H1 (cell line): ENCODE data around the gene CCL17. TPM values are rescaled to one million over a fixed set of nuclear protein-coding genes. Genes with fewer than 3 reads are reported as not detected.

Experiments used
- CTCF ChIA-PET: fragments of 300-600 bp; sonication (Branson Sonifier 250); formaldehyde crosslinking; loops from one replicate; lab custom pipeline; 2021; ENCODE audit not compliant: partially characterized antibody; lab: Charles Lee
- POLR2A ChIA-PET: fragments of 300-600 bp; sonication (Branson Sonifier 250); formaldehyde crosslinking; loops from one replicate; lab custom pipeline; 2021; ENCODE audit warnings: inconsistent platforms; ENCODE audit not compliant: partially characterized antibody; lab: Charles Lee
- DNase-seq, 2 experiments: peaks; one replicate each; pipeline versions ENCODE4 v3.0.0 to v3.0.0-alpha.2; 2010 to 2022; ENCODE audit warnings: low spot score in 2 of 2, low read depth in 1 of 2, mixed read lengths in 1 of 2
- FAIRE-seq: peaks from 2 replicates; lab custom pipeline; 2011; peaks lifted over from hg19 to GRCh38; lab: Jason Lieb, UNC
- H2AFZ ChIP-seq: 2 replicates; pipeline ENCODE4 v1.8.1; 2012; ENCODE audit warnings: low read length, inconsistent platforms
- H2AK5ac ChIP-seq: 2 replicates; pipeline ENCODE4 v1.6.1; 2013; ENCODE audit warnings: low read depth, low read length
- H2BK120ac ChIP-seq: replicated peaks from 2 replicates; pipeline ENCODE3; 2013; ENCODE audit warnings: low read depth, low read length, inconsistent platforms
- H2BK12ac ChIP-seq: 2 replicates; pipeline ENCODE4 v1.6.1; 2013; ENCODE audit warnings: low read depth, low read length
- H2BK15ac ChIP-seq: 2 replicates; pipeline ENCODE4 v1.6.1; 2013; ENCODE audit warnings: low read length
- H2BK20ac ChIP-seq: 2 replicates; pipeline ENCODE4 v1.6.1; 2013; ENCODE audit warnings: low read length
- H2BK5ac ChIP-seq: 2 replicates; pipeline ENCODE4 v1.6.1; 2013; ENCODE audit warnings: low read depth, low read length
- H3K14ac ChIP-seq: 2 replicates; pipeline ENCODE4 v1.6.1; 2013; ENCODE audit warnings: inconsistent platforms; ENCODE audit not compliant: insufficient read length
- H3K18ac ChIP-seq: 2 replicates; pipeline ENCODE4 v1.6.1; 2013; ENCODE audit warnings: low read length; ENCODE audit errors: extremely low read depth
- H3K23ac ChIP-seq: 2 replicates; pipeline ENCODE4 v1.6.1; 2013; ENCODE audit warnings: inconsistent platforms; ENCODE audit not compliant: insufficient read length
- H3K23me2 ChIP-seq: 2 replicates; pipeline ENCODE4 v1.6.1; 2013; ENCODE audit warnings: low read depth, low read length
- H3K27ac ChIP-seq: 2 replicates; pipeline ENCODE4 v1.6.1; 2011; ENCODE audit warnings: low read depth, low read length, inconsistent platforms
- H3K27me3 ChIP-seq, 4 experiments: replicated peaks in 1 of 4; 1 replicate in 1 of 4; 2 replicates in 3 of 4; pipeline versions ENCODE4 v1.6.1 to v1.8.1; 2011 to 2013; ENCODE audit warnings: low read length in 3 of 4, mild to moderate bottlenecking in 3 of 4, inconsistent platforms in 2 of 4, mixed read lengths in 2 of 4, moderate library complexity in 1 of 4; ENCODE audit not compliant: control insufficient read depth in 3 of 4, insufficient read depth in 3 of 4; ENCODE audit errors: extremely low read depth in 1 of 4
- H3K36me3 ChIP-seq, 4 experiments: 2 replicates each; pipeline versions ENCODE4 v1.6.1 to v1.8.1; 2011 to 2013; ENCODE audit warnings: mild to moderate bottlenecking in 4 of 4, low read length in 3 of 4, moderate library complexity in 2 of 4, control low read depth in 1 of 4, inconsistent platforms in 1 of 4; ENCODE audit not compliant: insufficient read depth in 4 of 4, control insufficient read depth in 2 of 4
- H3K4ac ChIP-seq: replicated peaks from 2 replicates; pipeline ENCODE3; 2013; ENCODE audit warnings: low read length, low read depth, mixed read lengths, inconsistent platforms; ENCODE audit not compliant: insufficient read length
- H3K4me1 ChIP-seq, 4 experiments: replicated peaks in 1 of 4; 1 replicate in 1 of 4; 2 replicates in 3 of 4; pipeline versions ENCODE4 v1.6.1 to v1.8.1; 2011 to 2013; ENCODE audit warnings: low read length in 3 of 4, inconsistent platforms in 2 of 4, mixed read lengths in 1 of 4; ENCODE audit not compliant: insufficient read depth in 4 of 4, control insufficient read depth in 3 of 4
- H3K4me2 ChIP-seq, 2 experiments: 2 replicates each; pipeline versions ENCODE4 v1.6.1 to v1.8.1; 2011 to 2013; ENCODE audit warnings: low read depth in 2 of 2, low read length in 2 of 2, control low read depth in 1 of 2, inconsistent platforms in 1 of 2, mild to moderate bottlenecking in 1 of 2; ENCODE audit not compliant: insufficient read depth in 1 of 2
- H3K4me3 ChIP-seq, 4 experiments: fragments of 200-600, 300-600 bp in 1 of 4; sonication (generic), shearing (Covaris generic), sonication (Bioruptor Twin) in 1 of 4; 2 replicates each; pipeline versions ENCODE4 v1.5.1 to v1.8.1; 2011 to 2016; ENCODE audit warnings: low read length in 4 of 4, low read depth in 3 of 4, control low read depth in 2 of 4, inconsistent platforms in 2 of 4, mild to moderate bottlenecking in 2 of 4, mixed read lengths in 1 of 4, moderate library complexity in 1 of 4; ENCODE audit not compliant: insufficient read depth in 2 of 4; ENCODE audit errors: extremely low read depth in 1 of 4
- H3K56ac ChIP-seq: replicated peaks from 2 replicates; pipeline ENCODE3; 2013; ENCODE audit warnings: low read depth, mild to moderate bottlenecking, mixed read lengths, low read length, inconsistent platforms; ENCODE audit not compliant: insufficient read length
- H3K79me1 ChIP-seq: 2 replicates; pipeline ENCODE4 v1.6.1; 2013; ENCODE audit warnings: low read depth, low read length, control low read depth
- H3K79me2 ChIP-seq, 2 experiments: 2 replicates each; pipeline versions ENCODE4 v1.6.1 to v1.8.1; 2012 to 2013; ENCODE audit warnings: low read length in 2 of 2, mild to moderate bottlenecking in 2 of 2, inconsistent platforms in 1 of 2; ENCODE audit not compliant: insufficient read depth in 2 of 2, control insufficient read depth in 1 of 2
- H3K9ac ChIP-seq, 4 experiments: replicated peaks in 1 of 4; 1 replicate in 1 of 4; 2 replicates in 3 of 4; pipeline versions ENCODE4 v1.6.1 to v1.8.1; 2011 to 2013; ENCODE audit warnings: low read depth in 3 of 4, low read length in 3 of 4, control low read depth in 2 of 4, mild to moderate bottlenecking in 2 of 4, moderate library complexity in 2 of 4, inconsistent platforms in 1 of 4; ENCODE audit errors: extremely low read depth in 1 of 4
- H3K9me3 ChIP-seq, 2 experiments: 2 replicates each; pipeline versions ENCODE4 v1.6.1 to v1.8.1; 2012 to 2013; ENCODE audit warnings: mild to moderate bottlenecking in 2 of 2, moderate library complexity in 2 of 2, control low read depth in 1 of 2, inconsistent platforms in 1 of 2, low read depth in 1 of 2, low read length in 1 of 2, mixed read lengths in 1 of 2; ENCODE audit not compliant: insufficient read depth in 2 of 2
- H4K20me1 ChIP-seq, 2 experiments: replicated peaks in 1 of 2; 2 replicates each; pipeline versions ENCODE3 to v1.8.1; 2011 to 2013; ENCODE audit warnings: inconsistent platforms in 2 of 2, low read length in 2 of 2, mild to moderate bottlenecking in 1 of 2; ENCODE audit not compliant: insufficient read depth in 2 of 2, control insufficient read depth in 1 of 2
- H4K5ac ChIP-seq: 2 replicates; pipeline ENCODE4 v1.6.1; 2013; ENCODE audit warnings: low read length, low read depth, mixed read lengths, inconsistent platforms; ENCODE audit not compliant: insufficient read length
- H4K8ac ChIP-seq: 2 replicates; pipeline ENCODE4 v1.8.0; 2013; ENCODE audit warnings: mild to moderate bottlenecking, moderate library complexity, low read length, inconsistent platforms; ENCODE audit not compliant: insufficient read depth; ENCODE audit errors: extremely low read depth
- H4K91ac ChIP-seq: replicated peaks from 2 replicates; pipeline ENCODE3; 2013; ENCODE audit warnings: low read length, mixed read lengths, inconsistent platforms; ENCODE audit not compliant: insufficient read length
- BRCA1 ChIP-seq: IDR thresholded peaks from 2 replicates; pipeline ENCODE4 v1.6.1; 2012; ENCODE audit warnings: low read depth, low read length, improper control_type of control experiment
- TBP ChIP-seq: IDR thresholded peaks from 2 replicates; pipeline ENCODE4 v1.6.1; 2011; ENCODE audit warnings: low read depth, low read length, improper control_type of control experiment
- WGBS, 2 experiments: shearing (Covaris generic) in 1 of 2; methylation state at CpG; one replicate each; pipeline versions ENCODE4 v1.1.6 to v1.1.7; 2013 to 2015; ENCODE audit warnings: low lambda C conversion rate in 2 of 2, mixed read lengths in 2 of 2, inconsistent platforms in 1 of 2, low coverage in 1 of 2, missing lambda C conversion rate in 1 of 2; ENCODE audit not compliant: insufficient replicate concordance in 2 of 2, insufficient coverage in 1 of 2, insufficient read length in 1 of 2; ENCODE audit errors: extremely low coverage in 1 of 2, missing lambda C conversion rate in 1 of 2; 5-methylcytosine and 5-hydroxymethylcytosine counted together
- polyA plus RNA-seq, 7 experiments: library from polyadenylated mRNA; depleted of rRNA in 3 of 7; stranded (reverse) in 5 of 7; unstranded in 2 of 7; fragments of >200 nt in 5 of 7; fragments of 200-250 nt in 2 of 7; gene quantifications; 1 replicate in 5 of 7; 2 replicates in 1 of 7; 4 replicates in 1 of 7; pipeline versions ENCODE4 v1.2.1 to v1.2.3, GENCODE V29; 2011 to 2013; ENCODE audit warnings: missing spikeins in 2 of 7, mixed read lengths in 2 of 7
- total RNA-seq: library from RNA; stranded (reverse); fragmentation: NEBNext Ultra II Directional; extraction: Animal tissue kit (Norgen Biotek cat#: 25700); gene quantifications from 2 replicates; pipeline ENCODE4 v1.2.1, GENCODE V29; 2021

Gene CCL17
- total and polyA plus RNA-seq, 2 of the 8 experiments (the other 6 are each of a cell fraction or from before 2014, with no cell fraction given), result not detected

DNA sequence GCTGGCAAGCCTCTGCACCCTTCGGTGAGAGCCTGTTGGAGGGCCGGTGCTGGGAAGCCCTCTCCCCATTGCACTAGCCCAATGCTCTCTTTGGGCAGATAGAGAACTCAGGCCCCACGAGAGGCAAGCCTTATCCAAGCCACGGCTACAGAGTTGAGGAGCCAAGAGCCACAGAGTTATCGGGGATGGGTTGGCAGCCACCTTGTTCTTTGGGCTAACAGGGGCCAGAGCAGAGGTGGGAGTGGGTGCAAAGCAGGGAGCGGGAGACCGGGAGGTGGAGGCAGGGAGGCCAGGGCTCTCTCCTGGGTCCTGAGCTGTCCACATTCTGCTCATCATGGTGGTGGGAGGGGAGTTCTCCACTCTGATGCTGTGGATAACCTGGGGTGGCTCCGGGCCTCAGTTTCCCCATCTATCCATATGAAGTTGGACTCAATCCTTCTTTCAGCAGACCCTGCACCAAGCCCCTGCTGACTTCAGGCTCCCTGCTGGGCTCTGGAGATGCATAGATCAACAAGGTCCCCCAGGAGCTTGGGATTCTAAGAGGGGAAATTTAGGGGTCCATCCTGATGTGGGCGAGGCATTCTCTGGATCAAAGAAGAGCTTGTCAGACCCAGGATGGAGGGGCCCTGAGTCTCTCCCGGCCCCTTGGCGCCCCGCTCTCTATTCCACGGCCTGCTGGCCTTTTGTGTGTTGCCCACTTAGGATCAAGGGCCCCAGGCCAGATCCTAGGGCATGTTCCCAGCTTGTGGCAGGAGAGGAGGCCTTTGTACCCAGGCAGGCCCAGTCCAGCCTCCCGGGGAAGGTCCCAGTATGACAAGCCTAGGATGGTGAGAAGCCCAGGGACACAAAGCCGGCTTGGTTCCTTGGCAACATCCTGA is 32.8 kb upstream of the CCL17 start:
- Histone ChIP-seq H2BK5ac (no peak overlapping the region), H3K4me3 (peak overlapping the region in 1 of 4 experiments; percentile 51; a peak in 1 of 8 replicates), H4K5ac (no peak overlapping the region), H2AFZ (peak overlapping the region; percentile 85), H3K14ac (no peak overlapping the region), H2BK120ac (no peak overlapping the region), H2AK5ac (peak overlapping the region; percentile 16; the same call in 1 of the 2 replicates), H2BK12ac (no peak overlapping the region), H3K23ac (no peak overlapping the region), H3K27ac (no peak overlapping the region), H2BK15ac (peak overlapping the region; percentile 99; the same call in 1 of the 2 replicates), H3K36me3 (no peaks in the 10 kb centered on the region), H3K18ac (no peak overlapping the region), H3K4me2 (peak overlapping the region; percentile 60 to 71; a peak in 3 of 4 replicates), H2BK20ac (0 out of 2 replicates have a peak overlapping the region, but pooled peaks have one; percentile 32), H3K79me1 (no peaks in the 10 kb centered on the region; the same call in 1 of the 2 replicates), H4K91ac (no peak overlapping the region), H3K4me1 (peaks cover 0 to 22% (median 19%) of the 10 kb centered on the region in 4 experiments; a peak in 6 of 7 replicates), H3K23me2 (peaks cover 8% of the 10 kb centered on the region; the same call in 1 of the 2 replicates), H3K4ac (no peak overlapping the region), H3K27me3 (no peaks in the 10 kb centered on the region), H3K79me2 (no peaks in the 10 kb centered on the region), H4K8ac (no peak overlapping the region), H3K9me3 (no peaks in the 10 kb centered on the region), H3K9ac (no peak overlapping the region), H3K56ac (no peak overlapping the region), H4K20me1 (no peaks in the 10 kb centered on the region)
- FAIRE-seq (no peak), DNase-seq (no peak)
- TF ChIP-seq TBP (0 out of 2 replicates have a peak, but pooled peaks have one; percentile 22), BRCA1 (no peak)
- POLR2A ChIA-PET, result interaction anchor here (0.8 to 1.9 kb wide), 4 partner anchors 9 to 75 kb away, joined by 3 to 4 read pairs (median 4); partner anchors contain the start of genes CIAPIN1 and COQ9
- CTCF ChIA-PET, result interaction anchor here (0.7 to 3.6 kb wide), 6 partner anchors 15 to 159 kb away, joined by 3 to 31 read pairs (median 3); no protein-coding TSS in a partner anchor
- WGBS, 2 experiments, result 81% methylated on average over 14 of the region's 15 CpGs; no CpG with 5 or more reads in 1 of the 2 experiments
